HTR-8/SVneo (cell line): ENCODE measurements around the gene TFF2.

Experiments used
- DNase-seq: peaks from one replicate; pipeline ENCODE4 v3.0.0; 2011; ENCODE audit warnings: low spot score, mixed read lengths; ENCODE audit not compliant: insufficient read length
- FAIRE-seq: peaks from 2 replicates; lab custom pipeline; 2011; peaks lifted over from hg19 to GRCh38; lab: Jason Lieb, UNC

The TFF2 gene

GRCh38 chr21:42367367-42368165 is 16.8 kb upstream of the TFF2 start:
- FAIRE-seq (no peak), DNase-seq (no peak)

- DNase-seq (no peak), FAIRE-seq (no peak)
These were observed 15.7 kb upstream of the TFF2 start, which contains the start of gene TFF1 for GRCh38 chr21:42366292-42367010. Gene TFF1, minus strand, starts transcription at chr21:42366535. Its CDS starts 40 bp downstream, at chr21:42366495.

GRCh38 chr21:42365770-42366169 is 15.0 kb upstream of the TFF2 start:
- FAIRE-seq, result no peak
- no peak for DNase-seq

GRCh38 chr21:42364304-42364865 is 13.6 kb upstream of the TFF2 start:
- no peak for FAIRE-seq

GRCh38 chr21:42363312-42363711 is 12.5 kb upstream of the TFF2 start:
- FAIRE-seq (no peak), DNase-seq (no peak)

More at GRCh38 chr21:42364304-42364865, 13.6 kb upstream of the TFF2 start:
- no peak for DNase-seq

- no peak for DNase-seq
These were observed 11.9 kb upstream of the TFF2 start for GRCh38 chr21:42362700-42363099.

GRCh38 chr21:42362198-42362597 is 11.4 kb upstream of the TFF2 start:
- DNase-seq (no peak), FAIRE-seq (no peak)

More at GRCh38 chr21:42362700-42363099, 11.9 kb upstream of the TFF2 start:
- no peak for FAIRE-seq

GRCh38 chr21:42361286-42361685 is 10.5 kb upstream of the TFF2 start:
- FAIRE-seq, result no peak
- no peak for DNase-seq

- DNase-seq (no peak), FAIRE-seq (no peak)
These were observed 9.5 kb upstream of the TFF2 start for GRCh38 chr21:42360317-42360716.

- FAIRE-seq, result no peak
- DNase-seq, result no peak
These were observed 8.1 kb upstream of the TFF2 start for GRCh38 chr21:42358937-42359336.

GRCh38 chr21:42358261-42358660 is 7.5 kb upstream of the TFF2 start:
- no peak for FAIRE-seq

GRCh38 chr21:42357307-42357706 is 6.5 kb upstream of the TFF2 start:
- DNase-seq, result no peak
- FAIRE-seq, result no peak

More at GRCh38 chr21:42358261-42358660, 7.5 kb upstream of the TFF2 start:
- DNase-seq, result no peak

- FAIRE-seq (no peak), DNase-seq (no peak)
These were observed 5.9 kb upstream of the TFF2 start for GRCh38 chr21:42356650-42357049.

- no peak for FAIRE-seq
These were observed 5.3 kb upstream of the TFF2 start for GRCh38 chr21:42356046-42356445.

GRCh38 chr21:42353623-42354022 is 2.8 kb upstream of the TFF2 start:
- DNase-seq (no peak), FAIRE-seq (no peak)

More at GRCh38 chr21:42356046-42356445, 5.3 kb upstream of the TFF2 start:
- DNase-seq, result no peak

GRCh38 chr21:42352441-42353095 is 1.8 kb upstream of the TFF2 start:
- DNase-seq (no peak), FAIRE-seq (no peak)

GRCh38 chr21:42351626-42352440 is 1.0 kb upstream of the TFF2 start:
- FAIRE-seq (no peak), DNase-seq (no peak)

- DNase-seq (no peak), FAIRE-seq (no peak)
These were observed 380 bp downstream of the TFF2 start for GRCh38 chr21:42350318-42350910.
